Measurements from ENCODE around the gene ONECUT3. TPM values are rescaled to one million over a fixed set of nuclear protein-coding genes. Genes with fewer than 3 reads are reported as not detected.
A peak's percentile ranks its signal among the peaks of the same experiment; 100 is the strongest.
"Not testable (repeated sequence)": the region's sequence is repeated elsewhere in the genome, so short reads cannot be mapped to it uniquely, and the experiment has no call there.

The ONECUT3 gene
- not detected in 2 replicates for polyA plus RNA-seq (2013)

DNA sequence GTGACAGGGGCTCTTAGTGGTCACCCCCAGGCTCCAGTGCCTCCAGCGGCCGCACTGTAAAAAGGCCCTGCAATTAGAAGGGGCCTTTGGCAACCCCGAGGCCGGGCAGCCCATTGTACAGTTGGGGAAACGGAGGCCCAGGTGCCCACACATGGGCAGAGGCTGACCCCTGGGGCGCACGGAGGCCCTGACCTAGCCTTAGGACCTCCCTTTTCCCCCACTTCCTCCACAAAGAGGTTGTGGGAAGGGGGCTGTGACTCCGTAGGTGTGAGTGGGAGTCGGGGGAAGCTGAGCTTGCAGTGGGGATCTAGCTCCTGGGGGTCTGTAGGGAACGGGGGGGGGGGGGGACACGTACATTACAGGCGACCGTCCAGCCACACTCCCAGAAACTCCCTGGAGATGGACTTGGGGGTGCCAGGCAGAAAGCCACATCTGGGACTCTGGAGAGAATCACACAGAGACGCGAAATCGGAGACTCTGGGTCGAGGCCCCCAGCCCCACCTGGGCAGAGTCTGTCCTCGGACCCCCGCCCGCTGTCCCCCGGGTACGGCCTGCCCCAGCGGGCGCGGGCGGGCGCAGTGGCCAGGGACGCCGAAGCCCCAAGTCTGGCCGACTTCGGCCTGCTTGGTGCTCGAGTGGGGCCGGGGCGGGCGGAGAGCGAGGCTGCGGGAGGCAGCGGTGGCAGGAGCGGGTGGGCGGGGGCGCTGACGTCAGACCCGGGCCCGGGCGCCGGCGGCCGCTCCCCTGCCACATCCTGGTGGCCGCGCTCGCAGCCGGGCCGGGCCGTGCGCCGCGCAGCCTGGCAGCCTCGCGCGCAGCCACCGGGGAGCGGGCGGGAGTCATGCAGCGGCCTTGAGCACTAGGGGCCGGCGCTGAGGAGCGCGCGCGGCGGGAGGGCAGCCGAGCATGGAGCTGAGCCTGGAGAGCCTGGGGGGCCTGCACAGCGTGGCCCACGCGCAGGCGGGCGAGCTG, at the start of gene ONECUT3:
TSS of gene ONECUT3 (plus strand) at position 750 of the 972 bp plus-strand sequence. CDS start at position 907, 157 bp downstream.
- Histone ChIP-seq H3K4me3 (ENCODE audit: low read depth, low read length) (peak within 1 kb of the TSS; percentile 43), H2BK120ac (ENCODE audit: insufficient read depth, low read length, poor library complexity) (no peak within 1 kb of the TSS), H3K27ac (ENCODE audit: low read depth, low read length) (no peak within 1 kb of the TSS), H3K4me1 (ENCODE audit: control insufficient read depth in 1 of 2, insufficient read depth in 2 of 2, low read length in 2 of 2) (no peaks in the 10 kb centered on the region), H3K18ac (ENCODE audit: low read length) (no peak within 1 kb of the TSS), H2AFZ (ENCODE audit: insufficient read depth, low read length, poor library complexity) (no peak within 1 kb of the TSS), H3K27me3 (ENCODE audit: insufficient read depth, low read length) (peaks cover 97% of the 10 kb centered on the region), H3K79me1 (ENCODE audit: low read length) (no peaks in the 10 kb centered on the region), H4K91ac (ENCODE audit: low read depth, low read length) (no peak within 1 kb of the TSS), H3K9ac (ENCODE audit: low read length) (no peak within 1 kb of the TSS), H3K14ac (ENCODE audit: low read length) (no peak within 1 kb of the TSS), H3K79me2 (ENCODE audit: control insufficient read depth, insufficient read depth, low read length, poor library complexity) (no peaks in the 10 kb centered on the region), H3K9me3 (ENCODE audit: insufficient read depth, low read depth, low read length) (peaks cover 13% of the 10 kb centered on the region), H3K23ac (ENCODE audit: low read length) (no peak within 1 kb of the TSS), H2BK5ac (ENCODE audit: low read depth, low read length, poor library complexity) (no peak within 1 kb of the TSS), H2BK12ac (ENCODE audit: low read length) (no peak within 1 kb of the TSS), H3K4ac (ENCODE audit: low read depth, low read length) (no peak within 1 kb of the TSS), H2AK5ac (ENCODE audit: low read length) (no peak within 1 kb of the TSS), H3K4me2 (ENCODE audit: low read length) (no peak within 1 kb of the TSS), H4K8ac (ENCODE audit: low read depth, low read length) (no peak within 1 kb of the TSS), H3K36me3 (ENCODE audit: control insufficient read depth in 1 of 2, insufficient read depth in 2 of 2, low read length in 2 of 2) (no peaks in the 10 kb centered on the region), H4K12ac (ENCODE audit: low read depth, low read length) (no peak within 1 kb of the TSS)
- no CpG with 5 or more reads among the region's 77 CpGs for WGBS (ENCODE audit: extremely low coverage, insufficient coverage, insufficient read length)
- peak in 1 of 2 donors; percentile 3 for DNase-seq

- H2BK5ac ChIP-seq (ENCODE audit: low read depth, low read length, poor library complexity) = no peak overlapping the region
- no peak overlapping the region for H2AK5ac ChIP-seq (ENCODE audit: low read length)
- DNase-seq = no peak
- no peak overlapping the region for H4K91ac ChIP-seq (ENCODE audit: low read depth, low read length)
- no peak overlapping the region for H3K14ac ChIP-seq (ENCODE audit: low read length)
- no peaks in the 10 kb centered on the region for H3K36me3 ChIP-seq (ENCODE audit: control insufficient read depth in 1 of 2, insufficient read depth in 2 of 2, low read length in 2 of 2)
- H3K4me3 ChIP-seq (ENCODE audit: low read depth, low read length) = no peak overlapping the region
- H3K79me1 ChIP-seq (ENCODE audit: low read length) = no peaks in the 10 kb centered on the region
- H3K79me2 ChIP-seq (ENCODE audit: control insufficient read depth, insufficient read depth, low read length, poor library complexity) = no peaks in the 10 kb centered on the region
- H3K4me1 ChIP-seq (ENCODE audit: control insufficient read depth in 1 of 2, insufficient read depth in 2 of 2, low read length in 2 of 2) = no peaks in the 10 kb centered on the region
- H2BK120ac ChIP-seq (ENCODE audit: insufficient read depth, low read length, poor library complexity) = no peak overlapping the region
- peaks cover 3% of the 10 kb centered on the region for H3K27me3 ChIP-seq (ENCODE audit: insufficient read depth, low read length)
- H3K27ac ChIP-seq (ENCODE audit: low read depth, low read length) = no peak overlapping the region
- H2AFZ ChIP-seq (ENCODE audit: insufficient read depth, low read length, poor library complexity) = no peak overlapping the region
- no peak overlapping the region for H3K23ac ChIP-seq (ENCODE audit: low read length)
- H3K4me2 ChIP-seq (ENCODE audit: low read length) = no peak overlapping the region
- WGBS (ENCODE audit: extremely low coverage, insufficient coverage, insufficient read length) = 98% methylated on average over 3 of the region's 6 CpGs
- H3K4ac ChIP-seq (ENCODE audit: low read depth, low read length) = no peak overlapping the region
- H3K9ac ChIP-seq (ENCODE audit: low read length) = no peak overlapping the region
- H3K9me3 ChIP-seq (ENCODE audit: insufficient read depth, low read depth, low read length) = peaks cover 18% of the 10 kb centered on the region
- H4K12ac ChIP-seq (ENCODE audit: low read depth, low read length) = no peak overlapping the region
- no peak overlapping the region for H2BK12ac ChIP-seq (ENCODE audit: low read length)
- H3K18ac ChIP-seq (ENCODE audit: low read length) = no peak overlapping the region
- no peak overlapping the region for H4K8ac ChIP-seq (ENCODE audit: low read depth, low read length)
These were observed 49.0 kb upstream of the ONECUT3 start for GRCh38 chr19:1704339-1704738.

GRCh38 chr19:1705367-1705766, 47.9 kb upstream of the ONECUT3 start:
- Histone ChIP-seq H3K14ac (ENCODE audit: low read length) (no peak overlapping the region), H3K4ac (ENCODE audit: low read depth, low read length) (no peak overlapping the region), H3K27me3 (ENCODE audit: insufficient read depth, low read length) (no peaks in the 10 kb centered on the region), H3K36me3 (ENCODE audit: control insufficient read depth in 1 of 2, insufficient read depth in 2 of 2, low read length in 2 of 2) (no peaks in the 10 kb centered on the region), H3K4me3 (ENCODE audit: low read depth, low read length) (no peak overlapping the region), H3K79me1 (ENCODE audit: low read length) (no peaks in the 10 kb centered on the region), H2AFZ (ENCODE audit: insufficient read depth, low read length, poor library complexity) (no peak overlapping the region), H3K79me2 (ENCODE audit: control insufficient read depth, insufficient read depth, low read length, poor library complexity) (no peaks in the 10 kb centered on the region), H3K4me2 (ENCODE audit: low read length) (no peak overlapping the region), H4K8ac (ENCODE audit: low read depth, low read length) (no peak overlapping the region), H2BK12ac (ENCODE audit: low read length) (no peak overlapping the region), H3K18ac (ENCODE audit: low read length) (no peak overlapping the region), H3K9me3 (ENCODE audit: insufficient read depth, low read depth, low read length) (peaks cover 18% of the 10 kb centered on the region), H4K91ac (ENCODE audit: low read depth, low read length) (no peak overlapping the region), H2BK5ac (ENCODE audit: low read depth, low read length, poor library complexity) (no peak overlapping the region), H3K4me1 (ENCODE audit: control insufficient read depth in 1 of 2, insufficient read depth in 2 of 2, low read length in 2 of 2) (no peaks in the 10 kb centered on the region), H2AK5ac (ENCODE audit: low read length) (no peak overlapping the region), H3K23ac (ENCODE audit: low read length) (no peak overlapping the region), H3K27ac (ENCODE audit: low read depth, low read length) (no peak overlapping the region), H3K9ac (ENCODE audit: low read length) (no peak overlapping the region), H4K12ac (ENCODE audit: low read depth, low read length) (no peak overlapping the region), H2BK120ac (ENCODE audit: insufficient read depth, low read length, poor library complexity) (no peak overlapping the region)
- WGBS (ENCODE audit: extremely low coverage, insufficient coverage, insufficient read length) = 100% methylated on average over 1 of the region's 2 CpGs
- no peak for DNase-seq

- not testable (repeated sequence) for H2BK120ac ChIP-seq (ENCODE audit: insufficient read depth, low read length, poor library complexity); H3K4me2 ChIP-seq (ENCODE audit: low read length); H3K4me1 ChIP-seq (ENCODE audit: control insufficient read depth in 1 of 2, insufficient read depth in 2 of 2, low read length in 2 of 2); H3K36me3 ChIP-seq (ENCODE audit: control insufficient read depth in 1 of 2, insufficient read depth in 2 of 2, low read length in 2 of 2); DNase-seq; H4K8ac ChIP-seq (ENCODE audit: low read depth, low read length); H3K79me1 ChIP-seq (ENCODE audit: low read length); H4K91ac ChIP-seq (ENCODE audit: low read depth, low read length); H4K12ac ChIP-seq (ENCODE audit: low read depth, low read length); H3K4ac ChIP-seq (ENCODE audit: low read depth, low read length); H3K4me3 ChIP-seq (ENCODE audit: low read depth, low read length); H3K79me2 ChIP-seq (ENCODE audit: control insufficient read depth, insufficient read depth, low read length, poor library complexity); H3K23ac ChIP-seq (ENCODE audit: low read length); H2BK5ac ChIP-seq (ENCODE audit: low read depth, low read length, poor library complexity); H3K27ac ChIP-seq (ENCODE audit: low read depth, low read length); H3K18ac ChIP-seq (ENCODE audit: low read length); H3K14ac ChIP-seq (ENCODE audit: low read length); H3K9ac ChIP-seq (ENCODE audit: low read length); H2AK5ac ChIP-seq (ENCODE audit: low read length); H3K27me3 ChIP-seq (ENCODE audit: insufficient read depth, low read length); H2BK12ac ChIP-seq (ENCODE audit: low read length); H2AFZ ChIP-seq (ENCODE audit: insufficient read depth, low read length, poor library complexity)
- no CpG with 5 or more reads among the region's 14 CpGs for WGBS (ENCODE audit: extremely low coverage, insufficient coverage, insufficient read length)
- H3K9me3 ChIP-seq (ENCODE audit: insufficient read depth, low read depth, low read length) = peaks cover 15% of the 10 kb centered on the region
These were observed 46.7 kb upstream of the ONECUT3 start for GRCh38 chr19:1706646-1707045.

Data from trophoblast cell (in vitro differentiated cells and primary cell).